Hindlimb muscle (tissue), 1 donor: ENCODE data around the gene CDK5RAP1. TPM values are rescaled to one million over a fixed set of nuclear protein-coding genes. Genes with fewer than 3 reads are reported as not detected.

Experiments
- DNase-seq: peaks from one replicate; pipeline ENCODE4 v3.0.0-alpha.2; 2013
- polyA plus RNA-seq: library from polyadenylated mRNA; unstranded; fragments of 120-200 nt; gene quantifications from one replicate; pipeline ENCODE4 v1.2.1, GENCODE V29; 2013; ENCODE audit not compliant: insufficient read length

The CDK5RAP1 gene
- polyA plus RNA-seq, 1 donor = 24.6 TPM

GRCh38 chr20:33332905-33333456 lies 68.3 kb downstream of the CDK5RAP1 start:
- DNase-seq = no peak

GRCh38 chr20:33328157-33329137 lies 72.9 kb downstream of the CDK5RAP1 start:
- DNase-seq = no peak

GRCh38 chr20:33325350-33325749 lies 76.0 kb downstream of the CDK5RAP1 start:
- no peak for DNase-seq

GRCh38 chr20:33323236-33323635 lies 78.1 kb downstream of the CDK5RAP1 start:
- DNase-seq = no peak

- no peak for DNase-seq
These were observed 78.9 kb downstream of the CDK5RAP1 start for GRCh38 chr20:33322456-33322855.

- DNase-seq = no peak
These were observed 81.3 kb downstream of the CDK5RAP1 start for GRCh38 chr20:33320006-33320405.

GRCh38 chr20:33318096-33318429 lies 83.3 kb downstream of the CDK5RAP1 start:
- no peak for DNase-seq

GRCh38 chr20:33317424-33318095 lies 83.8 kb downstream of the CDK5RAP1 start:
- no peak for DNase-seq

GRCh38 chr20:33316958-33317357 lies 84.4 kb downstream of the CDK5RAP1 start:
- DNase-seq = no peak

GRCh38 chr20:33316343-33316742 lies 85.0 kb downstream of the CDK5RAP1 start:
- no peak for DNase-seq

- DNase-seq = no peak
These were observed 87.5 kb downstream of the CDK5RAP1 start for GRCh38 chr20:33313686-33314314.

- no peak for DNase-seq
These were observed 88.7 kb downstream of the CDK5RAP1 start for GRCh38 chr20:33312583-33312982.

- DNase-seq = no peak
These were observed 89.3 kb downstream of the CDK5RAP1 start for GRCh38 chr20:33311996-33312395.

- no peak for DNase-seq
These were observed 90.3 kb downstream of the CDK5RAP1 start for GRCh38 chr20:33311011-33311410.

GRCh38 chr20:33310327-33310899 lies 90.9 kb downstream of the CDK5RAP1 start:
- no peak for DNase-seq

GRCh38 chr20:33309631-33310030 lies 91.7 kb downstream of the CDK5RAP1 start:
- no peak for DNase-seq

Other genes starting within 250 kb of the CDK5RAP1 start
- not detected for gene BPIFA2, start 233.4 kb downstream of the CDK5RAP1 start, polyA plus RNA-seq
- gene BPIFA3, start 184.2 kb downstream of the CDK5RAP1 start, polyA plus RNA-seq = not detected
- not detected for gene BPIFA1, start 165.5 kb downstream of the CDK5RAP1 start, polyA plus RNA-seq
- not detected for gene BPIFB1, start 118.3 kb downstream of the CDK5RAP1 start, polyA plus RNA-seq
- 36.6 TPM for gene SNTA1, start 42.2 kb upstream of the CDK5RAP1 start, polyA plus RNA-seq
- 17.7 TPM for gene CBFA2T2, start 88.6 kb upstream of the CDK5RAP1 start, polyA plus RNA-seq